Nucleus accumbens (tissue), 56 donors: Measurements from ENCODE around the gene HOXD9.
A peak's percentile ranks its signal among the peaks of the same experiment; 100 is the strongest.

ENCODE experiments used
- DNase-seq, 56 donors: peaks; one replicate each; lab custom pipeline; 2025; lab: John Stamatoyannopoulos, UW

The HOXD9 gene

GRCh38 chr2:176085120-176085788 lies 37.3 kb upstream of the HOXD9 start:
- DNase-seq: no peak

GRCh38 chr2:176085861-176086771 lies 36.4 kb upstream of the HOXD9 start:
- peak in 40 of 56 donors; percentile 4 to 76 (median 28) for DNase-seq

GRCh38 chr2:176087330-176088047 lies 35.0 kb upstream of the HOXD9 start:
- no peak for DNase-seq

DNA sequence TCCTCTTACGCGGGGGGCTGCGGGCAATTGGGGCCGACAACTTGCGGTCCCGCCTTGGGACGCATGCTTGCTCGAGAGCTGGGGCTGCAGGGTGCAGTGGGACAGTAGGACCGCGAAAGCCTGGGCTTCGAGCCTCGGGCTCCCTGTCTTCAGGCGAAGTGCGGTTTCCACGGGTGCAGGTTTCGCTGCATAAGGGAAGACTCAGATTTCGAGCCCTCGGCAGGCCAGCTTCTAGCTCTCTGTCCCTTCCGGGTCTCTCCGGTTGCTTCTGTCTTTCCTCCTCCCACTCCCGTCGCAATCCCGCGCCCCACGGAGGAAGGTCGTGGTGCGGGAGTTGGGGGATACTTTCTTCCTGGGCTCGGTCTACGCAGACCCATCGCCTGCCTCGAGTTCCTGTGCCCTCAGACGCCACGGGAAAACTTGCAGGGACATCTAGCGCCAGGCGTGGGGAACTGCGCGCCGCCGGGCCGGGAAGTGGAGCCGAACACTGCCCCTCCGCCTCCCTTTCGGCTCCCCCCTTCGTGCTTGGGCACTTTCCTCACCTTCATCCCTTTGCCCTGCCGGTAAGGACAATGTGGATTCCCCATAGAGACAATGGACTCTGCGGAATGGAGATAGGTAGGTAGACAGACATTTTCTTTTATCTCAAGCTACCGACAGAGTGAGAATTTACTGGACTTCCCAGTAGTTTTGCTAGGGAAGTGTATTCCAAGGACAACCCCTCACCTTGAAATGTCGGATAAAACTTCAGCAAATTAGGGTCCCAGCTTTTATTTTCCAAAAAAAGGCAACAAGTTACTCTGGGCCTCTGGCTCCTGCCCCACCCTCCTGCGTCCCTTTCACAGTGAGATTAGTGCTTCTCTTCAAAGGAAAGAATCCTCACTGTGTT lies 34.2 kb upstream of the HOXD9 start:
- DNase-seq: peak in 28 of 56 donors; percentile 2 to 49 (median 10)

DNA sequence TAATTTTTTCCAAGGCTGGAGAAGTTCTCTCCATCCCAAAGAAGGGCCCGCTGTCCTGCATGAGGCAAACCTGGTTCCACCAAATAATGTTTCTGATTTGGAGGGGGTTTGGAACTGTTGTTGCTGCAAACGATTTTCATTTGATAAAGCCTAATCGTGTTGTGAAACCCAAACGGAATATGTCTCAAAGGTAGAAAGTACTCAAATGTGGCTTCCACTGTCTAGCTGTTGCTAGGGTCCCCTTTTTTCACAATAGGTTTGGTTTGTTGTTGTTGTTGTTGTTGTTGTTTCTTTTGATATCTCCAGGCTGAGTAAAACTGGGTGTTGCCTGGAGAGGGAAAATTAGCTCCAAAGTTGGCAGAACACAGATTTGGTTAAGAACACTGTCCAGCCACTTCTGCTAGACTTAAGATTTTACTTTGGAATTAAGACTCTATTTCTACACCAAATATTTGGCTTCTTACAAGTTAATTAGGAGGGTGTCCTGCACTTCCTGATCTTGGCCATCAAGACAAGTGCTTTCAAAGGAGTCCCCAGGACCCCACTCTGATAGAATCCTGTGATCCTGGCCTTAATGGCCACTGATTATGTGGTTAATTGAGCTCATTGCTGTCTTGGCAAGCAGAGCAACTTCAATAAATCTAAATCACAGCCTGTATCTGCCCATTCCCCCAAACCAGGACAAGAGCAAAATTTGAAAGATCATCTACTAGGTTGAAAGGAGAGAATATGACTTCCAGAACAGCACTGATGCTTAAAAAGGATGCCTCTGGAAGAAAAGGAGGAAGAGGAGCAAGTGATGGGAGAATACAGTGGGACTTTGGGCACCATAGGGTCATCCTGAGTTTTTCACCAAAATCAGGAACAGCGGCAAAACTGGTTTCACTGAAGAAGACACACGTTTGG lies 33.3 kb upstream of the HOXD9 start:
- DNase-seq: no peak

- DNase-seq: no peak
These were observed 32.6 kb upstream of the HOXD9 start for GRCh38 chr2:176089843-176090395.

DNA sequence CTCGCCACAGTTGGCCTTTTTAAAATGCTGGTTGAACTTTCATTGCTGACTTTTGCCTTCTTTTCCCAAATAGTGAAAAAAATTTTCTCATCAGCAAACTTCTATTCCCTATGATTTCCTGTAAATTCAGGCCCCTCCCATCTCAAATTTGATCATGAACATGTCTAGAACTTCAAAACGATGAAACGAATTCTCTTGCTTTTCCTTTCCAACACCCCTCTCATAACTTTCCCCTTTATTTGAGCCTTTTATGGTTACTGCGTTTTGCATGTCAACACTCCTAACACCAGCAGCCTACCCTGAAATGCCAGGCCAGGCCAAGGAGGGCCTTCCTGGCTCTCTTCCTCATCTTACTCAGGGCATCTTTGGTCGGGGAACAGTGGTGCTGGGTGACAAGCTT lies 31.7 kb upstream of the HOXD9 start:
- no peak for DNase-seq

DNA sequence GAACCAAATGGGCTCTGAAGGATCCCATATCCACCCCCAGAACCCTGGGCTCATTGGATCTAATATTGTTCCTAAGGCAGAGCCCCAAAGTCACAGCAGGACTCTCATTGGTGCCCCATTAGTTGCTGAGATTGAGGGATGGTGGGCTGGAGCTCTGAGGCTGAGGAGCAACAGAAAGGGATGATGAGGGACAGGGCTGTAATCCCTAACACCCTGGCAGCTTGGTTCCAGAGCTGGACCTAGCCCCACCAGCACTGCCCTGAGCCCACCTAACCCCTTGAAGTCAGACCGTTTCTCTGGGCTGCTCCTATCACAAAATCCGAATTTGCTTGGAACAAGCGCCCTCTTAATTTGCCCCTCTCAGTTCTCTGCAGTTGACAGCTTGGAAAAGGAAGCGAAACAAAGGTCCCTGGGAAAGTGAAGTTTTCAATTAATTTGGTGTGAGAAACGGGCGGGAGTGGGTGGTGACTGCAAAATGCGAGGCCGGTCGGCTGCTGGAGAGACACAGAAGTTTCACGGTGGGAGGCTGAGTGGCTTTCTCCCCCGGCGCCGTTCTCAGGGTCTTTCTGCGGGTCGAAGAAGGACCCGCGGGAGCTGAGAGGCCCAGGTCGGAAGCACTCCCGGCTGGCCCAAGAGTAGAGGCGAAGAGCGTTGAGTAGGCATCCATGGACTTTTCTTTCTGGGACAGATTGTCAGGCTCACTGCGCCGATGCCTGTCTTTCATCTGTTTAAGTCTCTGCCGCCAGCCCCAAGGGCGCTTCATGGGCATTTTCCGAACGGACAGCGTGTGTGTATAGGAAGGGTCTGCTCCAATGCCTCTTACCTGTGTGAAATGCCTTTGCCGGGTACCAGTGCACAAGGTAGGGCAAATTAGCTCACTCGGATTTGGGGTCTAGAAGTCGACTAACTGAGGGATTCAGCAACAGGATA lies 30.9 kb upstream of the HOXD9 start:
- DNase-seq: no peak

- DNase-seq: no peak
These were observed 30.0 kb upstream of the HOXD9 start, which contains the start of gene HOXD13 for GRCh38 chr2:176092270-176093144. HOXD13 (plus strand) TSS chr2:176092721; CDS start chr2:176092891, 170 bp downstream.

DNA sequence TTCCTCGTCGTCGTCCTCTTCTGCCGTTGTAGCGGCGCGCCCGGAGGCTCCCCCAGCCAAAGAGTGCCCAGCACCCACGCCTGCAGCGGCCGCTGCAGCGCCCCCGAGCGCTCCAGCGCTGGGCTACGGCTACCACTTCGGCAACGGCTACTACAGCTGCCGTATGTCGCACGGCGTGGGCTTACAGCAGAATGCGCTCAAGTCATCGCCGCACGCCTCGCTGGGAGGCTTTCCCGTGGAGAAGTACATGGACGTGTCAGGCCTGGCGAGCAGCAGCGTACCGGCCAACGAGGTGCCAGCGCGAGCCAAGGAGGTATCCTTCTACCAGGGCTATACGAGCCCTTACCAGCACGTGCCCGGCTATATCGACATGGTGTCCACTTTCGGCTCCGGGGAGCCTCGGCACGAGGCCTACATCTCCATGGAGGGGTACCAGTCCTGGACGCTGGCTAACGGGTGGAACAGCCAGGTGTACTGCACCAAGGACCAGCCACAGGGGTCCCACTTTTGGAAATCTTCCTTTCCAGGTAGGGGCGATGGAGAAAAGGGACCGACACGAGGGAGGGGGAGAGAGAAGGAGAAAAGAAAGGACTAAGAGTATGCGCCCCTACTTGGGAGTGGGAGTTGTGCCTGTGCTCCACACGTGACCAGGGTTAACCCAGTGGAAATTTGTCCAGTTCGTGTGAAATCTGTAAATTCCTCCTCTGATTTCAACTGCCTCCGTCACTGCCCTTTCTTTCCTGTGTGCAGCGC lies 29.2 kb upstream of the HOXD9 start:
- DNase-seq: no peak

GRCh38 chr2:176093898-176094249 lies 28.6 kb upstream of the HOXD9 start:
- DNase-seq: no peak

DNA sequence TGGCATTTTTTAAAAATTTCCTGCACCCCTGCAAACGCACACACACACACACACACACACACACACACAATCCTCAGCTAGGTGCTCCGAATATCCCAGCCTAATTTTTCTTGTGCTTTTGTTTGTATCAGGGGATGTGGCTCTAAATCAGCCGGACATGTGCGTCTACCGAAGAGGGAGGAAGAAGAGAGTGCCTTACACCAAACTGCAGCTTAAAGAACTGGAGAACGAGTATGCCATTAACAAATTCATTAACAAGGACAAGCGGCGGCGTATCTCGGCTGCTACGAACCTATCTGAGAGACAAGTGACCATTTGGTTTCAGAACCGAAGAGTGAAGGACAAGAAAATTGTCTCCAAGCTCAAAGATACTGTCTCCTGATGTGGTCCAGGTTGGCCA lies 28.2 kb upstream of the HOXD9 start:
- DNase-seq: no peak

DNA sequence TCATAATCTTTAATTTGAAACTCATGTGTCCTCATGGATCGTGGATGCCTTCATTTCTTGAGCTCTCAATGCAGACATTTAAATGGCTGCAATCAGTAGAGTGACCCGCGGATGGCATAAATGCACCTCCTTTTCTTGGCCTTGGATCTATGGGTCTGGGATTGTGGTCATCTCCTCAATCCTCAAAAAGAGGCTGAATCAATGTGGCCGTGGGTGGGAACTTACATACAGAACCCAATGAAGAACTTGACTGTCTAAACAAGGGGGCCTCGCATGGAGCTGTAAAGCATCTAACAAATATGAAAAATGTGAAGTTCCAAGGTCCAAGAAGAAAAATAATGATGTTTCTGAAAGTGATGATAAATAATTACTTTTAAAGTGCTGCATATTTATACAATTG lies 27.1 kb upstream of the HOXD9 start:
- no peak for DNase-seq

GRCh38 chr2:176096243-176096985 lies 26.1 kb upstream of the HOXD9 start:
- DNase-seq: no peak
